Lung (tissue), 12 donors: ENCODE results near the gene MAIP1. TPM values are rescaled to one million over a fixed set of nuclear protein-coding genes. Genes with fewer than 3 reads are reported as not detected.

Experiments
- ATAC-seq: fragments of 200-7000 bp; cut with Tn5 transposase; one replicate; pipeline ENCODE4 v1.9.1; 2020; ENCODE audit warnings: moderate number of reproducible peaks; ENCODE audit not compliant: insufficient read depth, low FRiP score
- DNase-seq, 3 donors: peaks; one replicate each; pipeline ENCODE4 v3.0.0-alpha.2; 2013 to 2017
- H3K27ac ChIP-seq, 2 donors: one replicate each; pipeline ENCODE4 v1.5.1; 2013; ENCODE audit warnings: mild to moderate bottlenecking in 2 of 2, moderate library complexity in 2 of 2, control low read depth in 1 of 2, inconsistent platforms in 1 of 2, low read depth in 1 of 2, low read length in 1 of 2
- H3K27me3 ChIP-seq, 3 donors: one replicate each; pipeline ENCODE4 v1.5.1; 2013; ENCODE audit warnings: low read length in 2 of 3; ENCODE audit not compliant: control insufficient read depth in 3 of 3, insufficient read depth in 3 of 3
- H3K36me3 ChIP-seq, 4 donors: one replicate each; pipeline ENCODE4 v1.5.1; 2013; ENCODE audit warnings: low read length in 4 of 4, mild to moderate bottlenecking in 1 of 4, moderate library complexity in 1 of 4; ENCODE audit not compliant: control insufficient read depth in 4 of 4, insufficient read depth in 4 of 4
- H3K4me1 ChIP-seq, 5 donors: one replicate each; pipeline ENCODE4 v1.5.1; 2013; ENCODE audit warnings: low read length in 5 of 5, mild to moderate bottlenecking in 2 of 5, moderate library complexity in 1 of 5; ENCODE audit not compliant: control insufficient read depth in 5 of 5, insufficient read depth in 5 of 5
- H3K4me3 ChIP-seq: one replicate; pipeline ENCODE4 v1.5.1; 2013; ENCODE audit warnings: mild to moderate bottlenecking, control low read depth, moderate library complexity
- H3K9ac ChIP-seq, 2 donors: one replicate each; pipeline ENCODE4 v1.5.1; 2013; ENCODE audit warnings: low read length in 2 of 2, control low read depth in 1 of 2; ENCODE audit not compliant: insufficient read depth in 1 of 2
- H3K9me3 ChIP-seq, 4 donors: one replicate each; pipeline ENCODE4 v1.5.1; 2013; ENCODE audit warnings: low read length in 3 of 4, mild to moderate bottlenecking in 1 of 4, moderate library complexity in 1 of 4; ENCODE audit not compliant: control insufficient read depth in 4 of 4, insufficient read depth in 3 of 4
- WGBS, 2 donors: extraction: QIAGEN DNeasy Blood & Tissue Kit; methylation state at CpG; one replicate each; pipeline ENCODE4 v1.1.7; 2013; 5-methylcytosine and 5-hydroxymethylcytosine counted together
- polyA plus RNA-seq, 2 donors: library from polyadenylated mRNA; stranded (reverse); fragments of 200-250 nt; gene quantifications; one replicate each; pipeline ENCODE4 v1.2.1, GENCODE V29; 2013
- total RNA-seq, 2 donors: library from RNA; depleted of rRNA in 1 of 2; stranded (reverse); fragments of >200 nt in 1 of 2; gene quantifications; one replicate each; pipeline ENCODE4 v1.2.1, GENCODE V29; 2014 to 2021
- TF ChIP-seq, protein P1 (sequence below): IDR thresholded peaks from 2 replicates; pipeline ENCODE4 v1.5.1; 2012; ENCODE audit warnings: mild to moderate bottlenecking; ENCODE audit errors: control extremely low read depth, extremely low read depth
- donor health status: control.
- donor health status: control.
- donor health status: Bipolar disorder and iron deficiency.
- donor health status: healthy.
- donor health status: DM: yes; HTN: yes; CAD: no.

The MAIP1 gene
- total and polyA plus RNA-seq, 4 donors: 8.2 to 18.3 (median 15.3) TPM

DNA sequence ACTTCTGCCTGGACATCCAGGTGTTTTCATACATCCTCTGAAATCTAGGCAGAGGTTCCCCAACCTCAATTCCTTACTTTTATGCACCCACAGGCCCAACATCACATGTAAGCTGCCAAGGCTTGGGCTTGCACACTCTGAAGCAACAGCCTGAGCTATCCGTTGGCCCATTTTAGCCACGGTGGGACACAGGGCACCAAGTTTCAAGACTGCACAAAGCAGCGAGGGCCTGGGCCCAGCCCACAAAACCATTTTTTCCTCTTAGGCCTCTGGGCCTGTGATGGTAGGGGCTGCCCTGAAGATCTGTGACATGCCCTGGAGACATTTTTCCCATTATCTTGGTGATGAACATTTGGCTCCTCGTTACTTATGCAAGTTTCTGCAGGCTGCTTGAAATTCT, 38.4 kb upstream of the MAIP1 start:
- Histone ChIP-seq H3K36me3 (peaks cover 2 to 21% (median 9%) of the 10 kb centered on the region in 4 donors), H3K4me1 (peaks cover 1 to 14% (median 9%) of the 10 kb centered on the region in 5 donors), H3K9ac (no peak overlapping the region), H3K4me3 (no peak overlapping the region), H3K27me3 (no peaks in the 10 kb centered on the region), H3K27ac (no peak overlapping the region), H3K9me3 (peaks cover 0 to 6% (median 2%) of the 10 kb centered on the region in 4 donors)
- TF ChIP-seq, protein P1, sequence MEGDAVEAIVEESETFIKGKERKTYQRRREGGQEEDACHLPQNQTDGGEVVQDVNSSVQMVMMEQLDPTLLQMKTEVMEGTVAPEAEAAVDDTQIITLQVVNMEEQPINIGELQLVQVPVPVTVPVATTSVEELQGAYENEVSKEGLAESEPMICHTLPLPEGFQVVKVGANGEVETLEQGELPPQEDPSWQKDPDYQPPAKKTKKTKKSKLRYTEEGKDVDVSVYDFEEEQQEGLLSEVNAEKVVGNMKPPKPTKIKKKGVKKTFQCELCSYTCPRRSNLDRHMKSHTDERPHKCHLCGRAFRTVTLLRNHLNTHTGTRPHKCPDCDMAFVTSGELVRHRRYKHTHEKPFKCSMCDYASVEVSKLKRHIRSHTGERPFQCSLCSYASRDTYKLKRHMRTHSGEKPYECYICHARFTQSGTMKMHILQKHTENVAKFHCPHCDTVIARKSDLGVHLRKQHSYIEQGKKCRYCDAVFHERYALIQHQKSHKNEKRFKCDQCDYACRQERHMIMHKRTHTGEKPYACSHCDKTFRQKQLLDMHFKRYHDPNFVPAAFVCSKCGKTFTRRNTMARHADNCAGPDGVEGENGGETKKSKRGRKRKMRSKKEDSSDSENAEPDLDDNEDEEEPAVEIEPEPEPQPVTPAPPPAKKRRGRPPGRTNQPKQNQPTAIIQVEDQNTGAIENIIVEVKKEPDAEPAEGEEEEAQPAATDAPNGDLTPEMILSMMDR: no peak
- no peak for ATAC-seq
- DNase-seq: no peak
- WGBS, 2 donors: 87 to 97% methylated on average over 4 of the region's 4 CpGs

DNA sequence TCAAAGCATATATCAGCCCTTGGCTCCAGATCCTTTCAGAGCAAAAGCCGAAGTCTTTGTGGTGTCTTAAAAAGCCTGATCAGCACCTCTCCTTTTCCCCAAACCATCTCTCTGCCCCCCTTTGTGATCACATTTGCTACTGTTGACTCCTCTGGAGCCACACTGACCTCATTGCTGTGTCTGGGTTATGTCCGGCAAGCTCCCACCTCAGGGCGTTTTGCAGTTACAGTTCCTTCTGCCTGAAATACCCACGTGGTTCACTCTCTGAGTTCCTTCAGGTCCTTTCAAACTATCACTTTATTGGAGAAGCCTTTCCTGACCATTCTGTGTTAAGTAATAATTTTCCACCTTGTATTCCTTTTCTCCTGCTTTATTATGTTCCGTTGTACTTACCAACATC, 32.5 kb upstream of the MAIP1 start:
- H3K4me3 ChIP-seq: no peak overlapping the region

DNA sequence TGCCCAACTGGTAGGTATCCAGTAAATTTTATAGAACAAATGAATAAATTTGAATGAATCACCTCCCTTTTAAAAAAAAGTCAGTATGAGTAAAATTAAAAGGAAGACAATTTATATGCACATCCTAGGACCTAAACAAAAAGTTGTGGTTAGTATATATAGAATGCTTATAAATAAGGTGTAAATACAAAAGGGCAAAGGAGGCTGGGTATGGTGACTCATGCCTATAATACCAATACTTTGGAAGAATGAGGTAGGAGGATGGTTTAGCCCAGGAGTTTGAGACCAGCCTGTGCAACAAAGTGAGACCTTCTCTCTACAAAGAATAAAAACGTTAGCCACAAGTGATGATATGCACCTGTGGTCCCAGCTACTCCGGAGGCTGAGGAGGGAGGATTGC, 31.5 kb upstream of the MAIP1 start:
- peaks cover 0 to 7% (median 4%) of the 10 kb centered on the region in 4 donors for H3K36me3 ChIP-seq
- ATAC-seq (no peak), DNase-seq (no peak)
- H3K9me3 ChIP-seq: no peaks in the 10 kb centered on the region
- H3K27ac ChIP-seq: no peak overlapping the region
- TF ChIP-seq, protein P1: no peak
- H3K4me3 ChIP-seq: no peak overlapping the region
- WGBS, 2 donors: 85% methylated on average over 2 of the region's 2 CpGs
- peaks cover 0 to 8% (median 4%) of the 10 kb centered on the region in 5 donors for H3K4me1 ChIP-seq
- no peaks in the 10 kb centered on the region for H3K27me3 ChIP-seq
- no peak overlapping the region for H3K9ac ChIP-seq

More for the DNA sequence above, 32.5 kb upstream of the MAIP1 start:
- TF ChIP-seq, protein P1: no peak
- 64 to 75% methylated on average over 5 of the region's 5 CpGs for WGBS, 2 donors
- DNase-seq: no peak
- H3K4me1 ChIP-seq: peaks cover 0 to 8% (median 4%) of the 10 kb centered on the region in 5 donors
- H3K9me3 ChIP-seq: no peaks in the 10 kb centered on the region
- peaks cover 1 to 10% (median 5%) of the 10 kb centered on the region in 4 donors for H3K36me3 ChIP-seq
- H3K9ac ChIP-seq: no peak overlapping the region
- H3K27ac ChIP-seq: no peak overlapping the region
- no peaks in the 10 kb centered on the region for H3K27me3 ChIP-seq
- no peak for ATAC-seq

DNA sequence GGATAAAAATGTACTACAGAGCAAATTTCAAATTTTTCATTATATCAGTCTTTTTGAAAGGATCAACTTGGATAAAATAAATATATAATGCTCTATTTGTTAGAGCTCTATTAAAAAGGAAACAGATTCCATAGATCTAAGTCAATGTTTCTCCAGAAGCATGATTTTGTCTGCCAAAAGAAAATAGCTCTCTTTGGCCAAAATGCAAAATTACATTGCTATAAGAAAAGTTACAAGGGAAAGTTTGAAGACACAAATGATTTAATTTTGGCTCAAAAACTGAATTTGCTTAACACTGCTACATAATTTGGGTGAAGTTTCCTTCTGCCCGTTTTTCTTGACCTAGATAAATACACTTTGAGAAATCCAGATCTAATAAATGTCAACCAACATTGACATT, 28.6 kb upstream of the MAIP1 start:
- Histone ChIP-seq H3K9me3 (no peaks in the 10 kb centered on the region), H3K36me3 (peaks cover 1 to 11% (median 7%) of the 10 kb centered on the region in 4 donors), H3K27me3 (no peaks in the 10 kb centered on the region), H3K4me3 (no peak overlapping the region), H3K9ac (no peak overlapping the region), H3K27ac (no peak overlapping the region), H3K4me1 (peaks cover 0 to 8% (median 0%) of the 10 kb centered on the region in 5 donors)
- ATAC-seq: no peak
- TF ChIP-seq, protein P1: no peak
- DNase-seq: peak in 2 of 3 donors; percentile 24 to 63
- 76 to 81% methylated on average over 1 of the region's 1 CpG for WGBS, 2 donors
